HG03378 (cell line): ENCODE results near the gene CENPA.
"Not testable (repeated sequence)": the region's sequence is repeated elsewhere in the genome, so short reads cannot be mapped to it uniquely, and the experiment has no call there.

ENCODE experiments used
- ATAC-seq: cut with Tn5 transposase; IDR thresholded peaks from one replicate; pipeline ENCODE4 v1.9.1; 2021; ENCODE audit warnings: mild to moderate bottlenecking, moderate library complexity; ENCODE audit not compliant: unreplicated experiment

The CENPA gene

GRCh38 chr2:26785431-26786206 lies at the start of gene CENPA:
Gene CENPA (plus strand): TSS chr2:26786056. CDS start chr2:26786197, 141 bp downstream.
- ATAC-seq, result peak; percentile 98

DNA sequence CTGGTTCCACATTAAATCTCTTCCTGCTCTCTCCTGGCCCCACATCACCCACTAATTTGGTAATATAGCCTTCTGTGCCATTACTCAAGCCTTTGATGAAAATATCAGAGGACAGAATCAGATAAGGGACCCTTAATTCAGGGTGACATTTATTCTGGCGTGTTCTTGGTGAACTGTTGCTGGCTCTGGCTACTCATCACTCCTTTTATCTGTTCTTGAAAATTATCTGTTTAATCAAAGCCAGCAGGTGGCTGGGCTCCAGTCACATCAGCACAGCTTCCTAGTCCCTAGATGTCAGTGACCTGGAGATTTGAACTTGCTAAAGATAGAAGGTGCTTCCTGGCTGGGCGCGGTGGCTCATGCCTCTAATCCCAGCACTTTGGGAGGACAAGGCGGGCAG lies 48.6 kb upstream of the CENPA start:
- ATAC-seq, result no peak

GRCh38 chr2:26738481-26738880 lies 47.4 kb upstream of the CENPA start:
- ATAC-seq, result no peak

DNA sequence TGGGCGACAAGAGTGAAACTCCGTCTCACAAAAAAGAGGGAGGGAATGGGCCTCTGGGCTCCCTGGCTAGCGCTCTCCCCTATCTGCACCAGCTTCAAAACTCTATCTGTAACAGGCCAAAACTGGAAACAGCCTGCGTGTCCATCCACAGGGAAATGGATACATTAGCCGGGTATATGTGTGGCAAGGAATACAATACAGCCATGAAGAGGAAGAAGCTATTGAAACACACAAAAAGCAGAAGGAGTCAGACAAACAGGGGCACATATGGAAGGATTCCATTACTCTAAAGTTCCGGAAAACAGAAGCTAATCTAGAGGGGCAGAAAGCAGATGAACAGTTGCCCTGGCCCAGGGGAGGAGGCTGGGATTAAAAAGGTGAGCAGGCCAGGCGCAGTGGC lies 46.3 kb upstream of the CENPA start:
- no peak for ATAC-seq

DNA sequence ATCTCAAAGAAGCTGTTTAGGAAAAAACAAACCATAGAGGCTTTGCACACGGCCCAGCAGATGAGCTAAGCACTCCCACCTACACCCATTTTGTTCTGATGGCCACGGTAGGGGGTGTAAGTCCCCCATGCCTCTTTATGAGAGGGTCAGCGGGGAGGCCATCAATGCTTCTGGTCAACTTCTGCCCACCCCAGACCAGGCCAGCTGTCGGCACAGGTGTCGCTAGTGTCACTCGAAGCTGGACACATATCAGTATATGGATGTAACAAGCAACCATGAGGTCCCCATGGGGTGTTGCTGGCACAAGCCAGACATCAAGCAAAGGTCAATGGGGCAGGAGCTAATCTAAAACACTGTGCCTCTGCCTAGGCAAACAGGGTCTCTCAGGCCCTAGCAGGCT lies 45.5 kb upstream of the CENPA start:
- ATAC-seq, result no peak

DNA sequence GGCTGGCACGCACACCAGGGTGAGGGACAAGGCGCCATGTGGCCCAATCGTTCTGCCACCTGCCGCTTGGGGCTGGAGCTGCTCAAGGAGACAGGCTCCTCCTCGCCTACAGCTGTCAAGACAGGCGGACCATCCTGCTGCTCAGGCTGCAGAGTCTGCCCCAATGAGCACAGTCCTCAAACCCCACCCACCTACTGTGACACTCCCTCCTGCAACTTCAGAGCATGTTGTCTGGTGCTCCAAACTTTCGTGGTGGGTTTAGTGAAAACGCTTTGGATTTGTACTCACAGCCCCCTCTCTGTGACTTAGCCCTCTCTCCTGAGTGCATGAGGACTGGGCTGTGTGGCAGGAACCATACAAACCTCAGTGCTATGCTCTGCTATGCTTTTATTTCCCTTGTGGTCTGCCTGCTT lies 45.0 kb upstream of the CENPA start:
- ATAC-seq, result no peak

DNA sequence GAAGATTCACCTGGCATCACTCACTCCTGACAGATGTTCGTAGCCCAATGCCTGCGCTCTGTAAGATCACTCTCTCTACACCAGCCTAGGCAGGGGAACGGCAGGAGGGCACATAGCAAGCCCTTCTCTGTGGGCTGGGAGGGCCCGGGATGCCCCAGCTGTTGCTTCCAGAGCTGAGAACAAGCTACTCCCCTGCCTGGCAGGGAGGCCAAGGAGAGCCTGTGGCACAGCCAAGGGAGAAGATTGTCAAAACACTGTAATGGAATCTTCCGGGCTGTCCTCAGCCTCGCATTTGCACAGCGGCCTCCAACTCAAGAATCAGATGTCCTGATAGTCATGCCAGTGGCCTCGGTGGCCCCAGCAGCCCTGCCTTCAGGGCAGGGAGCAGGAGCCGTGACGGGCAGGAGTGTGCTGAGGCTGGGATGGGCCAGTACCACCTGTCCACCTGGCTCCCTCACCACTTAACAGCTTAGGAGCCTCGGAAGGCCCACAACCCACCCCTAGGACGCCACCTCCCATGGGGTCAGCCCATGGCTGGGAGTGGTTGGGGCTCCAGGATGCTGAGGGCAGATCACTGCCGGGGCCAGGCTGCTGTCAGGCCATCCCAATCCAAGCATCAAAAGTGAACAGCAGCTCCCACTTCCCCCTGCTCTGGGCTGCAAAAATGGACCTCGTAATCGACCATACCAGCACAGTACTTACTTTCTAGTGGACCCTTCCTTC lies 43.6 kb upstream of the CENPA start:
- no peak for ATAC-seq

GRCh38 chr2:26743852-26744251 lies 42.0 kb upstream of the CENPA start:
- ATAC-seq, result no peak

DNA sequence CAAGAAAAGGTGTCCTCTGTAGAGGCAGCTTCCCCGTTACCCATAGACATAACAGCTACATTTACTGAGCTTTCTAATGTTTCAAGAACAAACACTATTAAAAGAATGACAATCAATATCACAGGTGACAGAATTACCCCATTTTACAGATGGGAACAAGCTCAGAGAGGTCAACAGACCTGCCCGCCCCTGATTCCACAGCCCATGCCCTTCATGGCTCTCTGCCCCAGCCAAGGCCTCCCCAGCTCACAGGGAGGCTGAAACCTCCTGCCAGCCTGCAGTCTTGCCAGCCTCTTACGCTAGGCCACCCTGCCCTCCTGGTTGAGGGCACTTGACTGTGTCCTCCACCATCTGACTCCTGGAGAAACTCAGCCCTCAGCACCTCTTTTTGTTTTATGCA lies 40.9 kb upstream of the CENPA start:
- no peak for ATAC-seq

GRCh38 chr2:26745609-26746327 lies 40.1 kb upstream of the CENPA start:
- no peak for ATAC-seq

- no peak for ATAC-seq
These were observed 38.9 kb upstream of the CENPA start for GRCh38 chr2:26746934-26747333.

GRCh38 chr2:26749787-26750420 lies 36.0 kb upstream of the CENPA start:
- ATAC-seq, result not testable (repeated sequence)

GRCh38 chr2:26750467-26750866 lies 35.4 kb upstream of the CENPA start:
- ATAC-seq, result not testable (repeated sequence)

GRCh38 chr2:26752656-26753055 lies 33.2 kb upstream of the CENPA start:
- ATAC-seq, result no peak

DNA sequence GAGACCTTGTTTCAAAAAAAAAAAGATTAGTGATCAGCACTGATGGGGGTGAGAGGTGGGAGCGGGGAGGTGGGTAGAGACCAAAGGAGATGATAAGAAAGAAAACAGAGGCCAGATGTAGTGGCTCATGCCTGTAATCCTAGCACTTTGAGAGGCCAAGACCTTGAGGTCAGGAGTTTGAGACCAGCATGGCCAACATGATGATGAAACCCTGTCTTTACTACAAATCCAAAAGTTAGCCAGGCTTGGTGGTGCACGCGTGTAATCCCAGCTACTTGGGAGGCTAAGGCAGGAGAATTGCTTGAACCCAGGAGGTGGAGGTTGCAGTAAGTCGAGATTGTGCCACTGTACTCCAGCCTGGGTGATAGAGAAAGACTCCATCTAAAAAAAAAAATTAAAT lies 31.3 kb upstream of the CENPA start:
- ATAC-seq, result no peak

DNA sequence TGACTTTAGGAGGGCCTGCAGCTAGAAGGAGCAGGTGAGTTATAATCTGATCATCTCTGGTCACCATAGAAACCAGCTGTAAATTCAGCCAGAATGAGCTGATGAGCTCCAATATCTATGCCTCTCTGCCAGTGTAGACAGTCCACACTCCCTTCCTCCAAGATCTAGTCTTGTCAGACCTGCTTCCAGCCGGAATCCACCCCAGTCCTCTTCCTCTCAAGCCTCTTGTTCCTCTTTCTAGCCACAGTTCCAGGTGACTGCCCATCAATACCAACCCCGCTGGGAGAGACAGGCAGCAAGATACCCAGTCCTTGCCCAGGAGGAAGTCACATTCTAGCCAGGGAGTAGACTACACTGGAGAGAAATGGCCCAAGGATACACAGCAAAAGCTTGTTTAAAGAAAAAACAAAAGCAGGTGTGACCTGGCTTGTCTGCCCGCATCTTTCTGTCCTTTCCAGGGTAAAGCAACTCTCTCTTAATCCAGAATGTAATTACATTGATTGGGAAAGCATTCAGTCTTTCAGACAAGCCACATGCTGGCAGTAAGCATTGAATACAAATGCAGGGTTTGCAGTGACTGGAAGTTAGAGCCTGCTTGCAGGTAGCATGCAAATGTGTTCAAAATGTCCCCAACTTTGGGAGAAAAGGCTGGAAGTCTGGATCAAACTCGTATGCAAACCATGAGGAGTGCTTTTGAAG lies 30.7 kb upstream of the CENPA start:
- ATAC-seq, result no peak

DNA sequence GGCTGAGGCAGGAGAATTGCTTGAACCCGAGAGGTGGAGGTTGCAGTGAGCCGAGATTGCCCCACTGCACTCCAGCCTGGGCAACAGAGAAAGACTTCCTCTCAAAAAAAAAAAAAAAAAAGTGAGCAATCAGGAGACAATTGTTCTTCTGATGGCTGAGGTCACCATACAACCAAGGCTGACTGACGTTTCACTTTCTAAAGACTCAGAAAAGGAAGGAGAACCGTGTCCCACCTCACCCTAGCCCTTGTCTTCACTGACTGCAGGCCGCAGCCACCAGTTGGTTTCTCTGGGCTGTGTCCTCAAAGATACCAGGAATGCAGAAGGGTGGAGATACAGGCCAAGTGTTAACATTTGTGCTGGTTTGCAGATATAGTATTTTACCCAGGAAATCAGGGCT lies 29.5 kb upstream of the CENPA start:
- ATAC-seq, result no peak

DNA sequence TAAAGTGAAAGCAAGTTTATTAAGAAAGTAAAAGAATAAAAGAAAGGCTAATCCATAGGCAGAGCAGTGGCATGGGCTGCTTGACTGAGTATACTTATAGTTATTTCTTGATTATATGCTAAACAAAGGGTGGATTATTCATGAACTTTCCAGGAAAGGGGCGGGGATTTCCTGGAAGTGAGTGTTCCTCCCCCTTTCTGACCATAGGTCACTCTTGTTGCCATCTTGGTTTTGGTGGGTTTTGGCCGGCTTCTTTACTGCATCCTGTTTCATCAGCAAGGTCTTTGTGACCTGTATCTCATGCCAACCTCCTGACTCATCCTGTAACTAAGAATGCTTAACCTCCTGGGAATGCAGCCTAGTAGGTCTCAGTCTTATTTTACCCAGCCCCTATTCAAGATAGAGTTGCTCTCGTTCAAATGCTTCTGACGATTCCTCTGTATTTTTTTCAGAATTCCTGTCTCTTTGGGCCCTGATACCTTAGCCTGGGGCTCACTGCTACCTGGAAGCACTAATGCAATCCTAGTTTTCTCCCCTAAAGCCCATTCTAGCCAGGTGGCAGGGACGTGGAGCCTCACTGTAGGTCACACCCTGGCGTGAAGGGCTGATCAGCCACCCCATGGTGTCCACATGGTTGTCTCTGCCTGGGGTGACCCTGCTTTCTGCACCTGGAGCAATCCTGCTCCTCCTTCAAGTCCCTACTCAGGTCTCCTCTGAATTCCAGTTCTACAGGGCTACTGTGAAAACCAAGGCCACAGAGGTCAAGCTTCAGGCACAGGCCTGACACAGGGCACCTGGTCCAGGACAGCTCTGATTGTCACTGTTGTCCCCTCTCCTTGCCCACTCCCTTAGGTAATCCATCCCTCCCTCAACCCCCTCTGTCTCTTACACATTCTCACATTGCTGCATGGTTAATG lies 27.7 kb upstream of the CENPA start:
- peak; percentile 54 for ATAC-seq

DNA sequence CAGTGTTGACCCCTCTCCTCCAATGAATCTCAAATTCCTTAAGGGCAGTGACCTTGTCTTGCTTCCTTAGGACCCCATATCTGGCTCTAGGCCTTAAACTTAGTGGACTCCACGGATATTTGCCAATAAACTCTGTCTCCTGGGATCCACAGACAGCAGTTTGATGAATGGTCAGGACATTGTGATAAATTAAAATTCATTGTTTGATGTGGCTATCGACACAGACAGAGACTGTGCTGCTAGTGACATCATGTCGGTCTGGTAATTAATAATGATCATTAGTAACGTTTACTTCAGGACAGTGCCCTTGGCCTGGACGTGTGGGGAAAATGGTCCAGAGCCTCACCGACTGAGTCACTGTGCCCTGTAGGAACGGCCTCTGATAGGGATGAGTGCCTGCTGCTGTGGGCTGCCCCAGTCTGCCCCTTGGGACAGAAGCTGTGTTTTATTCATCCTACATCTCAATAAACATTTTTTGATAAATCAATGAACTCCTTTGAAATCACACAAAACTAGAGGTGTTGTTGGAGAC lies 27.0 kb upstream of the CENPA start:
- no peak for ATAC-seq
